ENCODE measurements around the gene PCDH15.

GRCh38 chr10:54653518-54653917 lies 147.5 kb downstream of the PCDH15 start:
- TF ChIP-seq CTCF (IDR thresholded peaks at IDR 0.05; ENCODE audit: borderline replicate concordance, extremely low read depth, low read length, poor library complexity, severe bottlenecking), result no peak
- TF ChIP-seq EZH2 (IDR thresholded peaks at IDR 0.05; ENCODE audit: borderline replicate concordance, low read depth, low read length, severe bottlenecking), result no peak

Measured in DND-41 (cell line).